Transverse colon (tissue), 4 donors: Measurements from ENCODE around the gene MN1.

Experiments
- CTCF ChIP-seq, 5 experiments: fragments of 200-600 bp in 3 of 5; fragments of 450-650 bp in 2 of 5; sonication (generic) in 3 of 5; IDR thresholded peaks; 1 replicate in 2 of 5; 2 replicates in 3 of 5; pipeline ENCODE4 v1.5.1; 2016 to 2017; ENCODE audit warnings: antibody characterized with exemption in 5 of 5, inconsistent platforms in 3 of 5, mild to moderate bottlenecking in 2 of 5, moderate library complexity in 1 of 5
- EP300 ChIP-seq: sonication (generic); formaldehyde crosslinking; IDR thresholded peaks from one replicate; pipeline ENCODE4 v1.6.1; 2017; ENCODE audit warnings: antibody characterized with exemption, low read depth
- POLR2A ChIP-seq: fragments of 450-650 bp; IDR thresholded peaks from one replicate; pipeline ENCODE4 v1.6.1; 2016; ENCODE audit warnings: antibody characterized with exemption, mild to moderate bottlenecking, moderate library complexity
- POLR2AphosphoS5 ChIP-seq, 3 donors: sonication (generic); formaldehyde crosslinking; IDR thresholded peaks; one replicate each; pipeline ENCODE4 v1.6.1; 2016; ENCODE audit warnings: antibody characterized with exemption in 3 of 3

GRCh38 chr22:27719535-27720227 is 81.9 kb downstream of the MN1 start:
- no peak for TF ChIP-seq POLR2AphosphoS5 (IDR thresholded peaks at IDR 0.05)
- no peak for TF ChIP-seq CTCF (IDR thresholded peaks at IDR 0.05)
- no peak for TF ChIP-seq POLR2A
- TF ChIP-seq EP300, result no peak
